HepG2 (cell line): ENCODE measurements around the gene OPRPN. TPM values are rescaled to one million over a fixed set of nuclear protein-coding genes. Genes with fewer than 3 reads are reported as not detected.

Experiments
- polyA plus RNA-seq, 8 experiments: library from polyadenylated mRNA; depleted of rRNA in 3 of 8; stranded (reverse) in 7 of 8; unstranded in 1 of 8; fragments of >200 nt; fragmentation: Illumina TruSeq in 4 of 8; extraction: Trizol in 4 of 8; gene quantifications; 2 replicates each; pipeline versions ENCODE4 v1.2.1 to v1.2.3, GENCODE V29; 2011 to 2016; ENCODE audit warnings: low read depth in 4 of 8, missing spikeins in 1 of 8, mixed read lengths in 1 of 8; ENCODE audit not compliant: insufficient read depth in 1 of 8
- total RNA-seq, 5 experiments: library from RNA; depleted of rRNA; stranded (reverse); fragments of >200 nt; fragmentation: Illumina TruSeq; extraction: Trizol; gene quantifications; 2 replicates each; pipeline ENCODE4 v1.2.3, GENCODE V29; 2016; ENCODE audit warnings: low read depth in 1 of 5

Gene OPRPN
- total and polyA plus RNA-seq, 2 of the 13 experiments (the other 11 are each of a cell fraction or from before 2014, with no cell fraction given): not detected

Other genes starting within 250 kb of the OPRPN start
- not detected in 2 replicates for gene PRR27, start 243.7 kb upstream of the OPRPN start, total RNA-seq (2016; rRNA removed; fragmentation: Illumina TruSeq; extraction: Trizol)
- gene PRR27, start 243.7 kb upstream of the OPRPN start, polyA plus RNA-seq (2011; rRNA removed): not detected in 2 replicates
- gene ODAM, start 202.2 kb upstream of the OPRPN start, total RNA-seq (2016; rRNA removed; fragmentation: Illumina TruSeq; extraction: Trizol): 115 and 157 TPM in 2 replicates
- 67.4 and 94.6 TPM in 2 replicates for gene ODAM, start 202.2 kb upstream of the OPRPN start, polyA plus RNA-seq (2011; rRNA removed)
- gene FDCSP, start 171.8 kb upstream of the OPRPN start, total RNA-seq (2016; rRNA removed; fragmentation: Illumina TruSeq; extraction: Trizol): not detected in 2 replicates
- not detected in 2 replicates for gene FDCSP, start 171.8 kb upstream of the OPRPN start, polyA plus RNA-seq (2011; rRNA removed)
- gene CSN3, start 155.3 kb upstream of the OPRPN start, total RNA-seq (2016; rRNA removed; fragmentation: Illumina TruSeq; extraction: Trizol): not detected in 2 replicates
- not detected in 2 replicates for gene CSN3, start 155.3 kb upstream of the OPRPN start, polyA plus RNA-seq (2011; rRNA removed)
- not detected in 2 replicates for gene CABS1, start 63.0 kb upstream of the OPRPN start, total RNA-seq (2016; rRNA removed; fragmentation: Illumina TruSeq; extraction: Trizol)
- not detected in 2 replicates for gene CABS1, start 63.0 kb upstream of the OPRPN start, polyA plus RNA-seq (2011; rRNA removed)
- gene SMR3A, start 37.2 kb upstream of the OPRPN start, total RNA-seq (2016; rRNA removed; fragmentation: Illumina TruSeq; extraction: Trizol): not detected in 2 replicates
- gene SMR3A, start 37.2 kb upstream of the OPRPN start, polyA plus RNA-seq (2011; rRNA removed): not detected in 2 replicates
- gene SMR3B, start 14.8 kb upstream of the OPRPN start, total RNA-seq (2016; rRNA removed; fragmentation: Illumina TruSeq; extraction: Trizol): not detected in 2 replicates
- gene SMR3B, start 14.8 kb upstream of the OPRPN start, polyA plus RNA-seq (2011; rRNA removed): not detected in 2 replicates
- gene MUC7, start 74.3 kb downstream of the OPRPN start, total RNA-seq (2016; rRNA removed; fragmentation: Illumina TruSeq; extraction: Trizol): not detected in 2 replicates
- 0.03 and 0.14 TPM in 2 replicates for gene MUC7, start 74.3 kb downstream of the OPRPN start, polyA plus RNA-seq (2011; rRNA removed)
- 0.15 TPM in 1 of 2 replicates, not detected in the other for gene AMTN, start 120.6 kb downstream of the OPRPN start, total RNA-seq (2016; rRNA removed; fragmentation: Illumina TruSeq; extraction: Trizol)
- not detected in 2 replicates for gene AMTN, start 120.6 kb downstream of the OPRPN start, polyA plus RNA-seq (2011; rRNA removed)
- not detected in 2 replicates for gene AMBN, start 194.3 kb downstream of the OPRPN start, total RNA-seq (2016; rRNA removed; fragmentation: Illumina TruSeq; extraction: Trizol)
- not detected in 2 replicates for gene AMBN, start 194.3 kb downstream of the OPRPN start, polyA plus RNA-seq (2011; rRNA removed)
- gene ENAM, start 230.8 kb downstream of the OPRPN start, total RNA-seq (2016; rRNA removed; fragmentation: Illumina TruSeq; extraction: Trizol): not detected in 2 replicates
- gene ENAM, start 230.8 kb downstream of the OPRPN start, polyA plus RNA-seq (2011; rRNA removed): 0.01 TPM in 1 of 2 replicates, not detected in the other